Fibroblast of lung (primary cell): ENCODE measurements around the gene RBBP5.

Experiments
- CTCF ChIP-seq, 2 donors: IDR thresholded peaks in 1 of 2; conservative IDR thresholded peaks in 1 of 2; 1 replicate in 1 of 2; 2 replicates in 1 of 2; pipeline ENCODE4 v1.5.1; 2011 to 2012; ENCODE audit warnings: low read length in 2 of 2, control low read depth in 1 of 2, inconsistent platforms in 1 of 2, low read depth in 1 of 2, mild to moderate bottlenecking in 1 of 2
- EZH2 ChIP-seq: IDR thresholded peaks from 2 replicates; pipeline ENCODE4 v1.5.1; 2012; ENCODE audit warnings: low read length, control low read depth, mild to moderate bottlenecking; ENCODE audit errors: missing control alignments

- no peak for TF ChIP-seq CTCF (conservative IDR thresholded peaks at IDR 0.05 in 1 of 2, IDR thresholded peaks at IDR 0.05 in 1 of 2; ENCODE audit: low read depth in 1 of 2, low read length in 2 of 2)
- no peak for TF ChIP-seq EZH2
Observed at GRCh38 chr1:205071028-205071409, 50.8 kb downstream of the RBBP5 start.
